GM12801 (cell line): ENCODE results near the gene CTSW.

Experiments
- TF ChIP-seq, protein P1 (sequence below): IDR thresholded peaks from one replicate; pipeline ENCODE4 v1.5.1; 2011; ENCODE audit warnings: control low read depth; ENCODE audit not compliant: insufficient read length; ENCODE audit errors: extremely low read depth

The CTSW gene

DNA sequence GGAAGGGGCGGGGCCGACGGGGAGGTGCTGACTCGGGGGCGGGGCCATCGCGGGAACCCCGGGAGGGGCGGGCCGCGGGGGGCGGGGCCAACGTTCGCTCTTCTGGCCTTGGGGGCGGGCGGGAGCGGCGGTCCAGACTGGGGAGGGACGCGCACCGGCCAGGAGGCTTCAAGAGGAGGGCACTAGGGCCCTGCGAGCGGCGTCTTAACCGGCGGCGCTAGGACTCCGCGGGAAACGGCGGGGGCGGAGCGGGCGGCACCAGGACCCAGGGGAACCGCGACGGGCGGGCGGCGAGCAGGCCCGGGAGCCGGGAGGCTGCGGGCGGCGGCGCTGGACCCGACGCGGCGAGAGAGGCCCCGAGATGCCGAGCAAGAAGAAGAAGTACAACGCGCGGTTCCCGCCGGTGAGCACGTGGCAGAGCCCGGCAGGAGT is 39.5 kb downstream of the CTSW start, which contains the start of gene DRAP1:
TSS of gene DRAP1 (plus strand) at position 286 of the 432 bp plus-strand sequence. CDS start at position 362, 76 bp downstream.
- TF ChIP-seq, protein P1, sequence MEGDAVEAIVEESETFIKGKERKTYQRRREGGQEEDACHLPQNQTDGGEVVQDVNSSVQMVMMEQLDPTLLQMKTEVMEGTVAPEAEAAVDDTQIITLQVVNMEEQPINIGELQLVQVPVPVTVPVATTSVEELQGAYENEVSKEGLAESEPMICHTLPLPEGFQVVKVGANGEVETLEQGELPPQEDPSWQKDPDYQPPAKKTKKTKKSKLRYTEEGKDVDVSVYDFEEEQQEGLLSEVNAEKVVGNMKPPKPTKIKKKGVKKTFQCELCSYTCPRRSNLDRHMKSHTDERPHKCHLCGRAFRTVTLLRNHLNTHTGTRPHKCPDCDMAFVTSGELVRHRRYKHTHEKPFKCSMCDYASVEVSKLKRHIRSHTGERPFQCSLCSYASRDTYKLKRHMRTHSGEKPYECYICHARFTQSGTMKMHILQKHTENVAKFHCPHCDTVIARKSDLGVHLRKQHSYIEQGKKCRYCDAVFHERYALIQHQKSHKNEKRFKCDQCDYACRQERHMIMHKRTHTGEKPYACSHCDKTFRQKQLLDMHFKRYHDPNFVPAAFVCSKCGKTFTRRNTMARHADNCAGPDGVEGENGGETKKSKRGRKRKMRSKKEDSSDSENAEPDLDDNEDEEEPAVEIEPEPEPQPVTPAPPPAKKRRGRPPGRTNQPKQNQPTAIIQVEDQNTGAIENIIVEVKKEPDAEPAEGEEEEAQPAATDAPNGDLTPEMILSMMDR, result no peak

- TF ChIP-seq, protein P1, result no peak
These were observed 40.1 kb downstream of the CTSW start for GRCh38 chr11:65919573-65920371.

DNA sequence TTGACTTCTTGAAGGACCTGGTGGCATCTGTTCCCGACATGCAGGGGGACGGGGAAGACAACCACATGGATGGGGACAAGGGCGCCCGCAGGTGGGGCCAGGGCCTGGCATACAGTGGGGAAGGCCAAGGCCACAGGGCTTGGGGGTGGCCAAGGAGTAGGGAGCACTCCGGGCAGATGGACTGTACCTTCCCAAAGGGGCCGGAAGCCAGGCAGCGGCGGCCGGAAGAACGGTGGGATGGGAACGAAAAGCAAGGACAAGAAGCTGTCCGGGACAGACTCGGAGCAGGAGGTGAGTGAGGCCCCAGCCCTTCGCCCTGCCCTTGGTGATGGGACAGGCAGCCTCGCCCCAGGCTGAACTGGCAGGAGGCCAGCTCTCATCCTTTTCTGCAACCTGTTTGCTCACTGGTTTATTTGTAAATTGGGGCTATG is 40.8 kb downstream of the CTSW start:
- TF ChIP-seq, protein P1, result no peak

DNA sequence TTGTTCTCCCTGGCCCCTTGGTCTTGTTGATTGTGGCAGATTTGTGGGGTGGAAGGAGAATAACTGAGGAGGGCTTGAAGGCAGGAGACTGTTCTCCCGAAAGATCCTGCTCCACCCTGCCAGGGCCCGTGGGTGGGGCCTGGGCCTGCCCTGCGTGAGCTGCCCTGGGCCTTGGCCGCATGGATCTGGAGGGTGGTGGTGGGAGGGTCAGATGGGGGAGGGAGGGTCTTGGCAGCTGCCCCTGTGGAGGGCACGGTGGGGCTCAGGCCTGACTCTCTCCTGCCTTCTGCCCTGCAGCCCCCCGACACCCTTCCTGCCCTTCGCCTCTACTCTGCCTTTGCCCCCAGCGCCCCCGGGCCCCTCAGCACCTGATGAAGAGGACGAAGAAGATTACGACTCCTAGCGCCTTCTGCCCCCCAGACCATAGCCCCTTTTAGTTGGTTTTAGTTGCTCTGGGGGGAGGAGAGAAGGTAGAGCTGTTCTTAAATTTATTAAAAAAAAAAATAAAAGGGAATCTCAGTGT is 41.5 kb downstream of the CTSW start:
- TF ChIP-seq, protein P1, result no peak

DNA sequence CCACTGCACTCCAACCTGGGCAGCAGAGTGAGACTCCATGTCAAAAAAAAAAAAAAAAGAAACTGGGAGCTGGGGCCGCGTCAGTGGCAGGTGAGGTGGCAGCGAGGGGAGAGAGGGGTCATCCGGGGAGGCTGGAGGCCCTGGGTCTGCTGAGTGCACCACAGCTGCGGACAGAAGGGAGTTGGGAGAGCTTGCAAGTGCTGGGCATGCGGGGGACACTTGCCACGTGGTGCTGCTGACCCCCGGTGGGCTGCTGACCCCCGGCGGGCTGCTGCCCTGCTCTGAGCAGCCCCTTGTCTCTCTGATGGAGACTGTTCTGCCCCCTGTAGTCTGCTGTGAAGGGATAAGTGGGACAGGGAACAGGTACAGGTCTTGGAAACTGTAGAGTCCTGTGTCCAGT is 42.2 kb downstream of the CTSW start:
- TF ChIP-seq, protein P1, result no peak

DNA sequence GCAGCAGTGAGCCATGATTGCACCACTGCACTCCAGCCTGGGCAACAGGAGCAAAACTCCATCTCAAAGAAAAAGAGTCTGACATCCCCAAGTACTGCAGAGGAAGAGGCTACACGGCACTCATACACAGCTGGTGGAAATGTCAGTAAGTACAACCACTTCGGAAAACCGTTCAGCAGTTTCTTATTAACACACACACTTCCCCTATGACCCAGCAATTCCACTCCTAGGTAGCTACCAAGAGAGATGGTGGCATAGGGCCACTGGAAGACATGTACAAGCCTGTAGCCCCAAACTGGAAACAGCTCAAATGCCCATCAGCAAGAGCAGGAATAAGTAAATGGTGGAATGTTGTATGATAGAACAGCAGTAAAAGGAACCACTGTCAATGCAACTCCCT is 42.9 kb downstream of the CTSW start:
- TF ChIP-seq, protein P1, result no peak

DNA sequence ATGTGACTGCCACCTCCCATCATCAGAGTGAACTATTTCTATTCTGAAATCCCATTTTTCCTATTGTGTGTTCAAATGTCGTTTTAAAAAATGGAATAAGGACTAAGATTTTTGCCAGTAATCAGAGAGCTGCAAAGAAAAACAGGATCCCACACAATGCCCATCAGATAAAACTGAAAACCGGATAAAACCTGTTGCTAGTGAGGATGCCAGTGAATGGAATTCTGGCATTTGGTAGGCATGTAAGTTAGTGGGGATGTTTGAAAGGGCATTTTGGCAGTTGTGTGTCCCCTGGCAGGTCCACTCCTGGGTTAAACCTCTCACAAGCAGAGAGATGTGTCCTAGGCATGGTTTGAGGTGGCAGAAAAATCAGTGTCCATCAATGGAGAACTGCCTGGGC is 45.8 kb downstream of the CTSW start:
- TF ChIP-seq, protein P1, result no peak
